Adipose tissue (tissue), 3 donors: Measurements from ENCODE around the gene LONP2. TPM values are rescaled to one million over a fixed set of nuclear protein-coding genes. Genes with fewer than 3 reads are reported as not detected.

Source experiments
- H3K27ac ChIP-seq: one replicate; pipeline ENCODE4 v1.5.1; 2013; ENCODE audit warnings: low read depth, low read length
- WGBS, 3 donors: extraction: QIAGEN DNeasy Blood & Tissue Kit; methylation state at CpG; one replicate each; pipeline ENCODE4 v1.1.7; 2013; 5-methylcytosine and 5-hydroxymethylcytosine counted together
- polyA plus RNA-seq, 3 donors: library from polyadenylated mRNA; stranded (reverse); fragments of 200-250 nt; gene quantifications; one replicate each; pipeline ENCODE4 v1.2.3, GENCODE V29; 2013
- donor health status: healthy with polysubstance abuse.
- donor health status: Bipolar disorder and iron deficiency.
- donor health status: healthy.

Gene LONP2, protein sequence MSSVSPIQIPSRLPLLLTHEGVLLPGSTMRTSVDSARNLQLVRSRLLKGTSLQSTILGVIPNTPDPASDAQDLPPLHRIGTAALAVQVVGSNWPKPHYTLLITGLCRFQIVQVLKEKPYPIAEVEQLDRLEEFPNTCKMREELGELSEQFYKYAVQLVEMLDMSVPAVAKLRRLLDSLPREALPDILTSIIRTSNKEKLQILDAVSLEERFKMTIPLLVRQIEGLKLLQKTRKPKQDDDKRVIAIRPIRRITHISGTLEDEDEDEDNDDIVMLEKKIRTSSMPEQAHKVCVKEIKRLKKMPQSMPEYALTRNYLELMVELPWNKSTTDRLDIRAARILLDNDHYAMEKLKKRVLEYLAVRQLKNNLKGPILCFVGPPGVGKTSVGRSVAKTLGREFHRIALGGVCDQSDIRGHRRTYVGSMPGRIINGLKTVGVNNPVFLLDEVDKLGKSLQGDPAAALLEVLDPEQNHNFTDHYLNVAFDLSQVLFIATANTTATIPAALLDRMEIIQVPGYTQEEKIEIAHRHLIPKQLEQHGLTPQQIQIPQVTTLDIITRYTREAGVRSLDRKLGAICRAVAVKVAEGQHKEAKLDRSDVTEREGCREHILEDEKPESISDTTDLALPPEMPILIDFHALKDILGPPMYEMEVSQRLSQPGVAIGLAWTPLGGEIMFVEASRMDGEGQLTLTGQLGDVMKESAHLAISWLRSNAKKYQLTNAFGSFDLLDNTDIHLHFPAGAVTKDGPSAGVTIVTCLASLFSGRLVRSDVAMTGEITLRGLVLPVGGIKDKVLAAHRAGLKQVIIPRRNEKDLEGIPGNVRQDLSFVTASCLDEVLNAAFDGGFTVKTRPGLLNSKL
- 10 to 100 TPM; 16.1 to 26.6 (median 18.1) TPM for polyA plus RNA-seq

GRCh38 chr16:48244080-48244862 lies at the start of gene LONP2:
Gene LONP2, plus strand, starts transcription at chr16:48244300. Its CDS starts 89 bp downstream, at chr16:48244389.
- no peak within 1 kb of the TSS for H3K27ac ChIP-seq
- 0 to 1% (median 0%) methylated on average over 59 to 63 of the region's 63 CpGs for WGBS, 3 donors

DNA sequence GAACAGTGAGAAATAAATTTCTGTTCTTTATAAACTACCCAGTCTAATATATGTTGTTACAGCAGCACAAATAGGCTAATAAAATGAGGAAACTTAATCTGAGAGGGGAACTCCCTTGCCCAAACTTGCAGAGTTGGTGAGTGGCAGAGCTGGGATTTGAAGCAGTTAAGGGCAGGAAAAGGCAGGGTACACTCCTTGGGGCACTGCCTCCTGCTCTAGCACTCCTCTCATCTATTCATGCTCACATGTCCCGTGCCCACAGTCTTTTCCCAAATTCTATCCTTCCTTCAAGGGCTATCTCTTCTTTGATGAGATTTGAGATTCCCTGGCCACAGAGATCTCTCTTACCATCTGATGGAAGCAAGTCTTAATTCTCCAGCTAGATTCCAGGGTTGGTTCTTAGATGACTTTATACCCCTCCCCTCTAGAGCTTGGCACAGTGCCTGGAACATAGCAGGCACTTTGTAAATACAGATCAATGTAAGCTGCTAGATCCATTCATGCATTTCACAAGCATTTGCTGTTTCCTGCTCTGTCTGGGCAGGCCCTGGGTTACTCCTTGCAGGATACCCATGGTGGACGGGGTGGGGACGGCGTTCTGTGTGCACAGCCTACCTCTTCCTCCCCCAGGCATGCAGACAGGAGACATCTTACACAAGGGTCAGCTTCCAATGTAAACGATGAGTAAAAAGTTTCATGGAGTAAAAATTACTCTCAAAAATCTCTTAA lies 49.1 kb upstream of the LONP2 start:
- 27 to 32% (median 31%) methylated on average over 5 of the region's 5 CpGs for WGBS, 3 donors
- no peak overlapping the region for H3K27ac ChIP-seq

- 75 to 88% (median 85%) methylated on average over 3 of the region's 3 CpGs for WGBS, 3 donors
- H3K27ac ChIP-seq, result no peak overlapping the region
Observed at GRCh38 chr16:48197294-48197693, 46.8 kb upstream of the LONP2 start.

DNA sequence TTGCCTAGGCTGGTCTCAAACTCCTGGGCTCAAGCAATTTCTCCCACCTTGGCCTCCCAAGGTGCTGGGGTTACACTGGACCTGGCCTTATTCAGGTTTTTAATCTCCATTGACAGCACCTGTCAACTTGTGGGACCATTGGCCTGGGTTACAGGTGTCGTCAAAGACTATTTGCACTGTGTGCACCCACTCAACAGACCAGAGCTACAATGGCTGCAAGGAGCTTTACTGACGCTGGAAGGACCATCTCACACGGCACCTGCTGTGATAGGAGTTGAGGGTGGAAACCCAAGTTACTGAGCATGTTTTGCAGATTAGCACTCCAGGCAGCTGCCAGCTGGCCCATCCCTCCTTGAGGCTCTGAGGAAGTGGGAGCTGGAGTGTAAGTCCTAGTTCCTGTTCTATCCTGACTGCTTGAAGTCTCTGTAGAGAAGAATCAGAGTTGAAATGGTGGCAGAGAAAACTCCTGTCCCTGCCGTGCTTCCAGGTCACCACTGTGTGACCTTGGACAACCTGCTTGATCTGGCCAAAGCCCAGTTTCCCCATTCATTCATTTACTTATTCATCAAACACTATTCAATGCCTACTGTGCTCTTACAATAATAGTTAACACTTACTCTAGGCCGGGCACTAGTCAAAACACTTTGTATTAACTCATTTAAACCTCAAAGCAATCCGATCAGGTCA lies 42.4 kb upstream of the LONP2 start:
- 37 to 77% (median 73%) methylated on average over 6 of the region's 6 CpGs for WGBS, 3 donors
- no peak overlapping the region for H3K27ac ChIP-seq

DNA sequence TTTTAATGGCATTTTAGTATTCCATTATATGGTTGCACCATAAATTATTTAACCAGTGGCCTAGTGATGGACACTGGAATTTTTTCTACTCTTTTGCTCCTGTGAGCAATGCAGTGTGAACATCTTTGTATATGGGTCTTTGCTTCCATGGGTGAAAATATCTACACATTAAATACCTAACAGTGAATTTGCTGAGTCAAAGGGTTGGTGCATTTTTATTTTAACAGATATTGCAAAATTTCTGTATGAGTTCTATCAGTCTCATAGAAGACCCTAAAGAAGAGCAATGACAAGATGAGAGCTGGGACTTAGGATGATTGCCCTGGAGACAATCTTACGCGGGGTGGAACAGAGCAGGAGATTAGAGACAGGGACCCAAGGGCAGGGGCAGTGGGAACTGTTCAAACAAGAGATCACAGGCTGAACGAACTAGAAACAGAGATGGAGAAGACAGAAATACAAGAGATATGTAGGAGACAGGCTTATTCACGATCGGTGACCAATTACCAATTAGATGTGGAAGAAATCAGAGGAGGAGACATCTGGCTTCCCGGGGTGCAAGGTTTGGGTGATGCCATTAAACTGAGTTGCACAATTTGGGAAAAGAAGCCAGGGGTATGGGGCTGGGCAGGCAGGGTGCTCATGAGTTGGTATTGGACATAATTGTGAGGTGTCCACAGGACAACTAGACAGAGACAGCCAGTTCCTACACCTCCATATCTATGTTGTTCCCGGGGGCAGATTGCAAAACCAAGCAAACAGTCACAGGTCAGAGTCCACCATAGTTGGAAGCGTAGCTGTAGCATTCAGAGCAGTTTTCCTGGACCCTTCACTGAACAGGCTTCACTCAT lies 39.9 kb upstream of the LONP2 start:
- WGBS, 3 donors, result 55 to 89% (median 89%) methylated on average over 8 of the region's 8 CpGs
- H3K27ac ChIP-seq, result no peak overlapping the region

DNA sequence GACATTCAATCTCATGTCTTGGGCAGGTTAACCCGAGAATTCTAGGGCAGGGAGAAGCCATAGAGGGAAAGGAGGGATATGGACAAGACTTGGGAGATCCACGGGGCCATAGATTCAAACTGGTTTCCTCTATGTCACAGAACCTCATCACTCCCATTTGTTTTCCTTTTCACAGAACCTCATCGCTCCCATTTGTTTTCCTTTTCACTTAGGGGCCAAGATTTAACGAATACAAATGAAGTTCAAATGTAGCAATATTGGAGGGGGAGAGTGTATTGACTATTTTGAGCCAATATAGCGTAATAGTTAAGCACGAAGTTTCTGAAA lies 39.3 kb upstream of the LONP2 start:
- 66 to 88% (median 84%) methylated on average over 6 of the region's 6 CpGs for WGBS, 3 donors
- H3K27ac ChIP-seq, result no peak overlapping the region

GRCh38 chr16:48206594-48207242 lies 37.4 kb upstream of the LONP2 start:
- 65 to 80% (median 67%) methylated on average over 8 of the region's 8 CpGs for WGBS, 3 donors
- H3K27ac ChIP-seq, result no peak overlapping the region

GRCh38 chr16:48210747-48211146 lies 33.4 kb upstream of the LONP2 start:
- H3K27ac ChIP-seq, result no peak overlapping the region
- 66 to 89% (median 89%) methylated on average over 6 of the region's 6 CpGs for WGBS, 3 donors

DNA sequence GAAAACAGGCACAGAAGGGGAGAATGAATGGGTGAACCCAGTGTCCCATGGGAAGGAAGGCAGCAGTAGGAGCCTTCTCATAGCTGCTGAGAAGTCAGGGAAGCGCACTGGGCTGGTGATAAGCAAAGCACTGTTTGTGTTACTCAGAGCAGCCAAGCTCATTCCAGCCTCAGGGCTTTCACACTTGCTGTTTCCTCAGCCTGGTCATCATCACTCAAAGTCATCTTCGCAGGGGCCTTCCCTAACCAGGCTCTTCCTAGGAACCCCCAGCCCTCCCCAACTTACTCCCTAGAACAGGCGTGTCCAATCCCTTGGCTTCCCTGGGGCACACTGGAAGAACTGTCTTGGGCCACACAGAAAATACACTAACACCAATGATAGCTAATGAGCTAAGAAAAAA lies 32.1 kb upstream of the LONP2 start:
- WGBS, 3 donors, result 75 to 81% (median 81%) methylated on average over 3 of the region's 3 CpGs

GRCh38 chr16:48215738-48216137 lies 28.4 kb upstream of the LONP2 start:
- 82 to 88% (median 87%) methylated on average over 6 of the region's 6 CpGs for WGBS, 3 donors
- H3K27ac ChIP-seq, result no peak overlapping the region

More for the DNA sequence above, 32.1 kb upstream of the LONP2 start:
- no peak overlapping the region for H3K27ac ChIP-seq

GRCh38 chr16:48217708-48218107 lies 26.4 kb upstream of the LONP2 start:
- no peak overlapping the region for H3K27ac ChIP-seq
- 71 to 81% (median 73%) methylated on average over 2 of the region's 2 CpGs for WGBS, 3 donors

DNA sequence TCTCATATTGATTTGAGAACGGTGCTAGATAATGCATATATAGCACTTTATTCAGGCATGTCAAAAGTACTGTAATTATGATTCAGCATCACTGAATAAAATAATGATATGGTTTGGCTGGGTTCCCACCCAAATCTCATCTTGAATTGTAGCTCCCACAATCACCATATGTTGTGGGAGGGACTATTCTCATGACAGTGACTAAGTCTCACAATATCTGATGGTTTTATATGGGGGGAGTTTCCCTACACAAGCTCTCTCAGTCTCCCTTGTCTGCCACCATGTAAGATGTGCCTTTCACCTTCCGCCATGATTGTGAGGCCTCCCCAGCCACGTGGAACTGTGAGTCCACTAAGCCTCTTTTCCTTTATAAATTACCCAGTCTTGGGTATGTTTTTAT lies 25.6 kb upstream of the LONP2 start:
- no peak overlapping the region for H3K27ac ChIP-seq
- WGBS, 3 donors, result 88 to 90% (median 88%) methylated on average over 3 of the region's 3 CpGs

DNA sequence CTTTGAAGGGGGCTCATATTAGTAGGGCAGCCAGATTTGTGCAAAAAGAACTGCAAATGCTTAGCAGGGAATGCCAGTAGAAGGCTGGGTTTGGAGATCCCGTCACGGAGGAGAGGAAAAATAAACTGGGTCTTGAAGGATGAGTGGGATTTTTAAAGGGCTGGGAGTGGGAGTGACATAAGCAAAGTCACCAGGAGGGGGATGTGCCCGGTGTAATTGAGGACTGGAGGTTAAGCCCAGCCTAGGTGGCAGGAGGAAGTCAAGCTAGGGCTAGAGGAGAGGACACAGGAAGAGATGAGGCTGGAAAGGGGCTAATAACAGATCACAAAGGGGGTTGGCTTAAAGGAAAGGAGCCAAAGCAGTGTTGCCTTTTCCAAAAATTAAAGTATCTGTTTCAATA lies 23.2 kb upstream of the LONP2 start:
- no peak overlapping the region for H3K27ac ChIP-seq
- 62 to 72% (median 67%) methylated on average over 3 of the region's 3 CpGs for WGBS, 3 donors

DNA sequence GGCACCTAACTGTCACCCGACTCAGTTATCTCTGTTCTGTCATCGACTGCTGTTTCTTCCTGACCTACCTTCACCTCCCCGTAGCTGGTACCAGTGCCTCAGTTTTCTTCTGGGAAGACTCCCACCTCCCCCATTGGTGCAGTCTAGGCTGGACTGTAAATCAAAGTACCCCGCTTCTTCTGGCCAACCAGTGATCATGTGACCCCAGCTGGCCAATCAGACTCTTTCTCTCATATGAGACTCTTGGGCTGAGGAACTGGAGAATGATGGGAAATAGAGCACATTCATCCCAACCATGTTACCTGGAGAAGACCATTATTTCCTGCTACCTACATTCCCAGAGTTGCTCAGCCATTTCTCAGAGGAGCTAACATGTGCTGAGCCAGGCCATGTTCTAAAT lies 20.6 kb upstream of the LONP2 start:
- no peak overlapping the region for H3K27ac ChIP-seq
- 92 to 96% (median 96%) methylated on average over 4 of the region's 4 CpGs for WGBS, 3 donors

DNA sequence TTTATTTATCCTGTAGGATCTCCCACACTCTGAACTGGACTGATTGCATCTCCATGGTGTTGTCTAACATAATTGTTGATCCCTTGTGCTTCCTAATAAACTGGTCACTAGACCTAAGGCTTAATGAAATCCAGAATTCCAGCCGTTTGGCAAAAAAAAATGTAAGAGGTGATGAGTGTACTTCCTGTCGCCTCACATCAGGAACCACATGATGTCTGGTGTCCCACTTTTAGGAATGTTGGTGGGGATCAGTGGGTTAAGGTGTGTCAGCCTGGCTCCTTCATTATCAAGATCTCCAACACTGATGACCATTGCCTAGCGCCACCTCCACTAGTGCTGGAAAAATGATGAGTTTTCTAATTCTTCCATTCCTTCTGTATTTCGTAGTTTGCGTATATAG lies 18.6 kb upstream of the LONP2 start:
- 79 to 89% (median 84%) methylated on average over 5 of the region's 5 CpGs for WGBS, 3 donors
- no peak overlapping the region for H3K27ac ChIP-seq

- no peak overlapping the region for H3K27ac ChIP-seq
- 55 to 76% (median 55%) methylated on average over 11 of the region's 11 CpGs for whole genome bisulfite sequencing, 3 donors
Observed at GRCh38 chr16:48231727-48232492, 12.2 kb upstream of the LONP2 start.
